ENCODE measurements around the gene SH3TC2.

Gene SH3TC2

DNA sequence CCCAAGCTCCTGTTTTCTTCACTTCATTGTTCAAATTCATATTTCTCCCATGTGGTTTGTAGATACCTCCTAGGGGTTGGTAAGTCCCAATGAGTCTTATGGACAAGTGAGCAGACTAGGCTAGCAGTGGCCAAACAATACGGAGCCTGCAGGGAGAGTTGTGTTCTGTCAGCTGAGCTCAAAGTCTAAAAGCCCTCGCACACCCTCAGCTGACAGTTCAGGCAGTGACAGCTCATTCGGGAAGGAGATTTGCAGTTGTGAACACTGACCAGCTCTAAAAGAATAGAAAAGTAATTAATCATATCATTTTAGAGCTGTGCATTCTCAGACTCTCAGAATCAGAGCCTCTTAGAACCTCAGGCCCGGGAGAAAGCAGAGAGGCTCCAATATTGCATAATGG, 95.1 kb downstream of the SH3TC2 start:
- DNase-seq, result no peak

DNA sequence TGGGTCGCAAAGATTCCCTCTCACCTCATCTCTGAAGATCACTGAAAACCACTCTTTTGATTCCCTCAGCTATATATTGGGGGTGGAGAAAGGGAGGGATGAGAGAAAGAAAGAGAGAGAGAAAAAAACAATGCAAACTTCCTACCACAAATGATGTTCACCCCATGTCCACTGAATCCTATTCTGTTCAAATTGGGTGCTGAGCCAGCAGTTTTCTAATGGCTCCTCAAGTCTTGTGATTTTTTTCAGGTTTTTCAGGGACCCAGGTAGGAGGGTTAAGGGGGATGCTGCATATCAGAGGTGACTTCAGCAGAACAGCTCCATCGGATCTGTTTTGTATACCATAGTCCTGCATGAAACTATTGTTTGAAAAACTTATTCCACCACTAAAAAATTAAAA, 95.9 kb downstream of the SH3TC2 start:
- no peak for DNase-seq

DNA sequence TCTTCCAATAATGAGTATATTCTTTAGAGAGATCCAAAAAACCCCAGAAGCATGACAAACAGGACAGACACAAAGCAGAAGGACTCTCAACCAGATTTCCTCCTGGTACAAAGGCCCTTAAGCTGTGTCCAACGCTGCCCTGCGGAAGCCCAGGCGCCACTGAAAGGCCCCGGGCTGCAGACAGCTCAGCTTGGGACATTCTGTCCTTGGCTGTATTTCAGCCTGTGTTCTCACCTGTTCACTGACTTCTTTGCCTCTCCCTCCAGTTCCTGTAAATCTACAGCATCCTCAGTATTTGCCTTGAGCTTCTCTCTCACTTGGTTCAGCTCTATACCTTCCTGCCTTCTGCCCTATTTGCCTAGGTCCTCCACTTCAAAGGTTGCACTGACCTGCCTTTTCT, 96.5 kb downstream of the SH3TC2 start:
- no peak for DNase-seq

- no peak for DNase-seq
Measured at GRCh38 chr5:148965511-148966265, 97.2 kb downstream of the SH3TC2 start.

DNA sequence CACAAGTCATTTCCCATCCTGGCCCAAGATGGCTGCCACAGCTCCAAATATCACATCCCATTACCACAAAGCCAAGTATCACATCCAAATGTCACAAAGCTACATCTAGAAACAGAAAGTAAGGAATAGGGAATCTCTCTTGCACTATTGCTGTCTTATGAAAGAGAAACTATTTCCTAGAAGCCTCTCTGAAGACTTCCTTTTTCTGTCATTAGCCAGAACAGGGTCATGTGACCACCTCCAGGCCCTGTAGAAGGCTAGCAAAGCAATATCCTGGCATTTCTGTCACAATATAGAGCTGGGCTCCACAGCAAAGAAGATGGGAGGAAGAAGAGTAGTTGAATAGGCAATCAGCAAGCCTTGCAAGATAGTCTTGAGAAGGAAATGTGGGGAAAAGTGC, 99.2 kb downstream of the SH3TC2 start:
- DNase-seq, result no peak

DNA sequence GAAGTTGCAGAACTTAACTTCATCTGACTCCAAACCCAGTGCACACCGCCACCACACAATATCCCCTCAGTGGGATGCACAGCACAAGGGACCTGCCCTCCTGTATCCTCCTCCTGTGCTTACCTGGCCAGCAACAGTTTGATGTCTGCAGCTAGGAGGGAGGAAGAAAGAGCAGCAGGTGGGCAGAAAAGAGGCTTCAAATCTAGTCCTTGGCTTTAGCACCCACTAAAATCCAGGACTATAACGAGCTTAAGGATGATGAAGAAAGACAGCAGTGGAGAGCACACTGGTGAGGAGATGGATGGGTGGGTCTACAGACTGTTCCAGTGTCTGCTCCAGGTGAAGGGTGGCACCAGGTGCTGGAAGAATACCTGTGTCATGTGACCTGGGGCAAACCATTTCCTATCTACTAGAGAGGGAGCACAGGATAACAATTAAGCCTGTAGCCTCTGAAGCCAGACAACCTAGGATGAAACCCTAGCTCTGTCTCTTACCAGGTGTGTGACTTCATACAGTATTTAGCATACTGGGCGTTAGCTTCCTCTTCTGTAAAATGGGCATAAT, 100.0 kb downstream of the SH3TC2 start:
- DNase-seq, result no peak

DNA sequence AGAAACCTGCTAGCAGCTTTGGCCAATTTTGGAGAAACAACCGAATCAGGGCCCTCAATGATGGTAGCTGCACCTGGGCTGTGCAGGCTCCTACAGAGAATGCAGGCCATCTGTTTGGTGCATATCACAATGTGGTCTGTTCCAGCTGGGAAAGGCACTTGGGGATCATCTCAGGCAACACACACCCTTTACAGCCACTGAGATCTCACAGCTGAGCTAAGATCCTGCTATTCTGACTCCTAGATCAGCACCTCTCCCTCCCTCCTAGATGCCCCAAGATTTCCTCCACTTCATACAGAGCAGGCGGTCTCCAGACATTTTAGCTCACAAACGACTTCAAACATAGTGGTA, 100.7 kb downstream of the SH3TC2 start:
- no peak for DNase-seq

- DNase-seq, result no peak
Measured at GRCh38 chr5:148961261-148962199, 101.3 kb downstream of the SH3TC2 start.

GRCh38 chr5:148960070-148960769, 102.6 kb downstream of the SH3TC2 start:
- DNase-seq, result no peak

DNA sequence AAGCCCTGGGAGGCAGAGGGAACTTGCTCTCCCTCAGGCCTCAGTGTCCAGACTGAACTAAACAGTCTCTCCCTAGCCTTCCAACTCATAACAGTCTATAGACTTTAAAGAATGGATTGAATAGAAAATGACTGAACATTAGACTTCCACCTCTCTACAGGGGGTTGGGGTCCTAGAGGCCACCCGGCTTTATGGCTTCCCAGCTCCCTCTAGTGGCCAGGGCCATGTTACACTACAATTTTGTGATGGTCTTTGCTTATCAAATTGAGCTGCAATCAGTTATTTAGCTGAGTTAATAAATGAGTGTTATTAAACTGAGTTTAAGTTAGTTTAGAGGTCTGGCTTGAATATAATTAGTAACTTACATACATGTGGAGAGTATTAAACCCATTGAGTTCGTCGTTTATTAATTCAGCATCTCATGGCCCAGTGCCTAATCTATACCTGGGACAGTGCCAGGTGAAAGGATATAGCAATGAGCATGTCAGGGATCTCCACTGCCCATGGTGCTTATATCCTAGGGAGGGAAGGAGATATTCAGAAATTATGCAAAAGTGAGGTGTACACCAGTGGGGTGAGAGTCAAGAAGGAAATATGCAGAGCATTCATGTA, 105.2 kb downstream of the SH3TC2 start:
- DNase-seq, result no peak

- DNase-seq, result no peak
Measured at GRCh38 chr5:148956477-148957385, 106.1 kb downstream of the SH3TC2 start.

Measured in DMS79 treated with DMSO at 0.1 percent for 48 hours (cell line).